ENCODE measurements around the gene TBC1D2. TPM values are rescaled to one million over a fixed set of nuclear protein-coding genes. Genes with fewer than 3 reads are reported as not detected.
A peak's percentile ranks its signal among the peaks of the same experiment; 100 is the strongest.

Gene TBC1D2
- total RNA-seq, 1 experiment from 2014 or later = 1.5 TPM

DNA sequence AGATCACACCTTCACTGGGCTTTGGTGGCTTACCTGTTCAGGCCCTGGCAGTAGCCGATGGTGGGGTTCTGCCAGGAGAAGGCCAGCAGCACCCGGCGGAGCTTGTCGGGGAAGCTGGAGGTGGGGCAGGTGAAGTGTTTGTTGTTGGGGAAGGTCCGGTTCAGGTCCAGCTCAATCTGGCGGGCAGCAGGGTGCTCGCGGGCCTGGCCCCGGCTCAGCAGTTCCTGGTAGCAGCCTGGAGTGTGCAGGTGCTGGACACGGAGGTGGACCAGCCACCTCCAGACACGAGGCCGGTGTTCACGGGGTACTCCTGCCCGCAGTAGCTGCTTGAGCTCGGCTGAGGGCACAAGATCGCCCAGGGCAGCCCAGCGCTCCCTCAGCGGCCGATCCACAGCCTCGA lies 46.8 kb downstream of the TBC1D2 start:
- in situ Hi-C loops (cut with HindIII; ENCODE audit: low pct_unique_long_range_greater_than_20kb, low sequenced_read_pairs) = no loop called here
- DNase-seq (ENCODE audit: low read depth, low spot score) = no peak

DNA sequence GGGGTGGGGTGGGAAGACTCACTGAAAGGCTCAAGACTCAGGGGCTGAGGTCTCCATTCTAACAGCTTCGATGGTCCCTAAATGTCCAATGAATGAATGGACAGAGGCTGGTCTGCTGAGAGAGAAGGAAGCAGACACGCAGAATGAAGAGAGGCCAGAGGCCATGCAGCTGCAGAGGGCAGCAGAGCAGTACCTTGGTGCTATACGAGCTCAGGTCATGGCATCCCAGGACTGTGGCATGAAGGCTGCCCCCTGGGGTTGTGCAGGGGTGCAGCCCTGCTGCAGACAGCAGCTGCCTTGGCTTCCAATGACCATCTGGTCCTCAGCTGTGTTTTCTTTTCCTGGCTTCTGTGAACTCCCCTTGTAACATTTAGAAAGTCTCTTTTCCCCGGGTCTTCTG lies 47.8 kb downstream of the TBC1D2 start:
- no peak for DNase-seq (ENCODE audit: low read depth, low spot score)
- in situ Hi-C loops (cut with HindIII; ENCODE audit: low pct_unique_long_range_greater_than_20kb, low sequenced_read_pairs) = no loop called here

DNA sequence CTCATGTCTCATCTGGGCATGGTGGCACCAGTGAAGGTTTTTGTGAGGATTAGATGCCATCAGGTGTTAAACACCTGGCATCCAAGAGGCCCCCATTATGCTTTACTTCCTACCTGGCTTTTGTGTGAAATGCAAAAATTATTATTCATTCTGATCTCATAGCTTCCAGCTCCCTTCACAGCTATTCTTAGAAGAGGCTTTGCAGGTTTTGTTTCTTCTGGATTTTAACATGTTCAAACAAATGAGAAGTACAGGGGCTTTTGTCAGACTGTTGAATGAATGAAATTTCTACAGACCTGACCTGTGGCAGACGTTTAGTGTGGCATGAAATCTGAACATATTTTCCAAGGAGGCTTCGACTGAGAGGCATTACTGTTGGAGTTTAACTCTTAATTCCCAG lies 48.7 kb downstream of the TBC1D2 start:
- in situ Hi-C loops (cut with HindIII; ENCODE audit: low pct_unique_long_range_greater_than_20kb, low sequenced_read_pairs) = no loop called here
- no peak for DNase-seq (ENCODE audit: low read depth, low spot score)

DNA sequence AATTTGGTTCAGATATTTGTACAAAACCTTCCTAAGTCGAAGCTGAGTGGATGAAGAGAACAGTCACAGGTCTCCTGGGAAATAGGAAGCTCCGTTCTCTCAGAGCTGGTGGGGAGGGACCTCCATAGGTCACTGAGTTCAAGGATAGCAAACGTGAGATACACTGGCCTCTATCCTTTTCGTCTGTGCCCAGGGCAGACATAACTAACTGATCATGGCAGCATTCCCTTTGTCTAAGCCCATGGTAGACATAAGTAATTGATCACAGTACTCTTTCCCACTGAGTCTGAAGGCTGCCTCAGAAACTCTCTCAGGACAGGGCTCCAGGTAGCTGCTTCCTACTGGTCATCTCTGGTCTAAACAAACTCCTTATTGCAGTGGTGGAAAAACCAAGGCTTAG lies 50.8 kb downstream of the TBC1D2 start:
- DNase-seq (ENCODE audit: low read depth, low spot score) = no peak
- in situ Hi-C loops (cut with HindIII; ENCODE audit: low pct_unique_long_range_greater_than_20kb, low sequenced_read_pairs) = no loop called here

DNA sequence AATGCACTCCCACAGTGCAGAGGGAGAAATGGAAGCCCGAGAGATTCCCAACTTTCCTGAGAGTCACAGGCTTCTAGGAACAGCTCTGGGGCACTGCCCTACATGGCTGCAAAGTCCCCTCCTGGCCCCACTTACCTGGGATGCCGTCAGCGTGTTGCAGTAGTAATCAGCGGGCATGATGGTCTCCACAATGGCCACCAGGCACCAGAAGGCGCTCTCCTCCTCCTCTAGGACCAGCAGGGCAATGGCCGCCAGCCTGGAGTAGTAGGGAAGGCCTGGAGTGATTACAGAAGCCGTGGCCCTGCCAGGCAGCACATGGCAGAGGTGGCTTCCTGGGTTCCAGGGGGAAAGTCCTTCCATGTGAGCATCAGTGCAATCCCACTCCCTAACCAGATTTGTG lies 52.3 kb downstream of the TBC1D2 start:
- in situ Hi-C loops (cut with HindIII; ENCODE audit: low pct_unique_long_range_greater_than_20kb, low sequenced_read_pairs) = no loop called here
- no peak for DNase-seq (ENCODE audit: low read depth, low spot score)

DNA sequence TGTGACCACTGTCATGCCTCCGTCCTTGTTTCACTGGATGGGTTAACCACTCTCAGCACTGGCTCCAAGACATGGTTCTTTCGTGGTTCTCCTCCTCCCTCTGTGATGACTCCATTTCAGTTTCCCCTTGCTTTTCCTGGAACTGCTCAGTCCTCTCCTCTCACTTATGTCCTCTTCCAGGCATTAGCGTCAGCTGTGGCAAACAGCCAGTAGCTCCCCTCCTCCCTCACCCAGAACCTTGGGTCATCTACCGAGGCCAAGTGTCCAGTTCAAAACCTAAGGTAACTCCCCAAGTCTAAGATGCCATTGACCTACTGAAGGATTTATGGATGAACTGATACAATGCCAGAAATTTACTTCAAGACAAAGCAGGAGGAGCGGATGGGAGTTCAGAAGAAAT lies 53.2 kb downstream of the TBC1D2 start:
- in situ Hi-C loops (cut with HindIII; ENCODE audit: low pct_unique_long_range_greater_than_20kb, low sequenced_read_pairs) = no loop called here
- DNase-seq (ENCODE audit: low read depth, low spot score) = no peak

DNA sequence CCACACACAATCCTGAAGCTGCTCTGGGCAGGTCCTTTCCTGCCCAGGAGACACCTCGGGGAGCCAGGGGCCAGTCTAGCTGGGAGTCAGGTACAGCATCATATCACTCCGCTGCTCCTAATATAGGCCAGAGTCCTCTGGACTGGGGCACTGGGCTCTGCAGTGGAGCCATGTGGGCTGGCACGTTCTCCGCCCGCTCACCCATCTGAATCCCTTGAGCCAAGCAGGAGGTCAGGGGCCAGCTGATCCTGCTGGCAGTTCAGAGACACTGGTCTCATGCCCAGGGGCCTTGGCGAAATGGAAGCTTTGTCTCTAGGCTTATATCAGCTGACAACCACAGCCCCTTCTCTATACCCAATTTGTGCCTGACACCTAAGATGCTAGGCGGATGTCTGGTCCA lies 53.7 kb downstream of the TBC1D2 start:
- in situ Hi-C loops (cut with HindIII; ENCODE audit: low pct_unique_long_range_greater_than_20kb, low sequenced_read_pairs) = no loop called here
- DNase-seq (ENCODE audit: low read depth, low spot score) = no peak

DNA sequence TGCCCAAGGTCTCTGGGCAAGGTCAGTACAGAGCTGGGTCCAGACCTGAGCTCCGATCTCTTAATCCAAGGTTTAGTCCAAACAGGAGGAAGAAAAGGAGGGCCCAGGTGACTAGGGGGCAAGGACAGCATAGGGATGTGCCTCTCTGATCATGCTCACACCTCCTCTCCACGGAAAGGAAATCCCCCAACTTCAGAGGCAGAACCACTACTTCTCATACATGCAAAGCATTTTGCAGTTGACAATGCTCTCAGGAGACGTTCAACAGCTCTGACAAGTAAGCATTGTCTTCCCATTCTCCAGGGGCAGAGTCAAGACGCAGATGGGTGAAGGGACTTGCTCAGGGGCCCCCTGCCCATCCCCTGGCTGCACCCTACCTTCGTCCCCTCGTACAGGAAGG lies 54.3 kb downstream of the TBC1D2 start:
- in situ Hi-C loops (cut with HindIII; ENCODE audit: low pct_unique_long_range_greater_than_20kb, low sequenced_read_pairs) = no loop called here
- DNase-seq (ENCODE audit: low read depth, low spot score) = no peak

DNA sequence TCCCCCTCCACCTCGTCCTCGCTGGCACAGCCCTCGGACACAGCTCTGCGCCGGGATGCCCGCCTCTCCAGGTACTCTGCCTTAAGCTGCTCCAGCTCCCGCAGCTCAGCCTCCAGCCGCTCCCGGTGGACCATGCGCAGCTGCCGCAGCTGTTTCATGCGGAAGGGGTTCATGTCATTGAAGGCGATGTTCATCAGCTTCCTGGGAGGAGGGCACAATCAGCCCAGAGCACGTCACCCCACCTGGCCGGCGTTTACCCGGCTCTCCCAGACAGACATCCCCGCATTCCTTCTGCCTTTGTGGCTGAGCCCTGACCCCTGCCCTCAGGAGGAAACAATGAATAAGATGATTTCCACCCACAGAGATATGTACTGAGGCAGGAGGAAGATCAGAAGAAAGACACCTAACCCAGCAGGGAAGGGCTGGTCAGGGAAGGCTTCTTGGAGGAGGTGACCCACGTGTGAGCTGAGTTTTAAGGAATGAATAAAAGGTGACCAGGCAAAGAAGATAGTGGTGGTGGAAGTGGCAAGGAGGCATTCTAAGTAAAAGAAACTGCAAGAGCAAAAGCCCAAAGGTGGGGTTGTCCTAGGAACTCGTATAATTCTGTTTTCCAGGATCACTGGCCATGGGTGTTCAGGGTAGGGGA lies 55.9 kb downstream of the TBC1D2 start:
- in situ Hi-C loops (cut with HindIII; ENCODE audit: low pct_unique_long_range_greater_than_20kb, low sequenced_read_pairs) = no loop called here
- DNase-seq (ENCODE audit: low read depth, low spot score) = no peak

DNA sequence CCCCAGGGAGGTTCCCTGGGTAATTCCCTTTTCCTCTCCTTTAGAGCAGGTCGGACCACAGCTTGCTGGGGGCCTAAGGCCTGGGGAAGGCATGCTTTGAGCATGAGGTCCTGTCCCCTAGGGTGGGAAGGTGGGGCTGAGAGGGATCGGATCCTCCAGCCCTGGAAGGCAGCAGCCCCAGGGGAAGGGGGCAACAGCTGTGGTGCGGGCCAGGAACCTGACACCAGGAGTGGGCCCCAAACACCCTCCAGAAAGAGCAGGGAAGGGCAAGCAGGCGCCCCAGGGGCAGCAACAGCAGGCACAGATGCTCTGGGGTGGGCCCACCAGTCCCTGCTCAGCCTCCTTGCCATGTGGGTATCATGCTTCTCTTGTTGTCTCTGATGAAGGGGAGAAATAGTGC lies 59.8 kb downstream of the TBC1D2 start:
- no peak for DNase-seq (ENCODE audit: low read depth, low spot score)
- in situ Hi-C loops (cut with HindIII; ENCODE audit: low pct_unique_long_range_greater_than_20kb, low sequenced_read_pairs) = no loop called here

DNA sequence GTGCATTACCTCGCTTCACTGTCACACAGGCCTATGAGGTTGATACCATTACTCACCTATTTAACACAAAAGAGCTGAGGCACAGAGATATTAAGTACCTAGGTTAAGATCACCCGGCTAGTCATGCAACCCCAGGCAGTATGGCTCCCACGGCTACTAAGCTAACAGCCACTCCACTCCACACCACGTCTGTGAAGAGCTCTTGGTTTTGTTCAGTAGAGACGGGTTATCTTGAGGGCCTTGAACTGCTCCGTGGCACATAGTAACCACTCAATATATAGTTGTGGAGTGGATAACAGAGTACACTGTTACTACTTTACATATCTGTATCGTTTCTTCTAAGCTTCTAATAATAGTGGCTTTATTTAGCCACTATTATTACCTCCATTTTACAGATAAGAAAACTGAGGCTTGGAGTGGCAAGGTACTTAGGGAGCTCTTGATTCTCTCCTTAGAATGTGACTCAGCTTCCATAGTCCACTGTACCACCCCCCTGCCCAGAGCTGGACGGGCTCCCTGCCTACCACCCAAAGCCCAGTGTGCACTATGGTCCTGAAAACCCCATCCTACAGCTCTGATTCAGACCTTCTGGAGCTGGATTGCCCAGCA lies 62.0 kb downstream of the TBC1D2 start:
- in situ Hi-C loops (cut with HindIII; ENCODE audit: low pct_unique_long_range_greater_than_20kb, low sequenced_read_pairs) = no loop called here
- no peak for DNase-seq (ENCODE audit: low read depth, low spot score)

DNA sequence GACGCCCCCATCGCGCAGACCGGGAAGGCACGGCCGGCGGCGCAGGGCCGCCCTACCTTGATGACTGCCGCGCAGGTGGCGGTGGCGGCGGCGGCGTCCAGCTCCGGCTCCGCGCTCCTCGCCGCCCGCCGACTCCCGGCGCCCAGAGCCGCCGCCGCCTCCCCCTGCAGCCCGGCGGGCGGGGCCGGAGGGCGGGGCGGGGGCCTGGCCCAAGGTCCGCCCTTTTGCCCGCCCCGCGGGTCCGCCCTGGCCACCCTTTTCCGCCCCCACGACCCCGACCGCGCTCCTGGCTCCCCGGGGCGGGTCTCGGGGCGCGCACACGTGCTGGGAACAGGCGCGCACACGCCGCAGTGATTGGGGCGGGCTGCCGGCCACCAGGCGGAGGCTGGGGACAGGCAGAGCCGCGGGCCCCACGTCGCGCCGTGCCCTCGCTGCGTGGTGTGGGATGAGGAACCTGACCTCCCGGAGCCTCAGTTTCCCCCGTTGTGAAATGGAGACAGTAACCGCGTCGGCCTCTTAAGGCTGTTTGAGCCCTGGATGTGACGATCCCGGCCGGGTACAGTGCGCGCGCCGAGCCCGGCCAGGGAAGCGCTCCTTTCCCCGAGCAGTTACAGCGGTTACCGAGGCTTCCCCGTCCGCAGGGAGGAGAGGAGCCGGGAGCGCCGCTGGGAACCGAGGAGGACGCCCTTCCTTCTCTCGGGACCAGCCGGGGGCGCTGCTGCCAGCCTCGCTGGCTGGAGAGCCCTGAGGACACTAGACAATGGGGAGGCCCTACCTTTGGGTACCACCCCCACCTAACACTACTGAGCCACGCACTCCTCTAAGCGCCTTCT lies 62.7 kb downstream of the TBC1D2 start, which contains the start of gene CORO2A:
Gene CORO2A, minus strand, starts transcription at position 135 of the 833 bp plus-strand sequence. CDS start 34,977 bp downstream, outside the sequence.
- in situ Hi-C loops (cut with HindIII; ENCODE audit: low pct_unique_long_range_greater_than_20kb, low sequenced_read_pairs) = no loop called here

DNA sequence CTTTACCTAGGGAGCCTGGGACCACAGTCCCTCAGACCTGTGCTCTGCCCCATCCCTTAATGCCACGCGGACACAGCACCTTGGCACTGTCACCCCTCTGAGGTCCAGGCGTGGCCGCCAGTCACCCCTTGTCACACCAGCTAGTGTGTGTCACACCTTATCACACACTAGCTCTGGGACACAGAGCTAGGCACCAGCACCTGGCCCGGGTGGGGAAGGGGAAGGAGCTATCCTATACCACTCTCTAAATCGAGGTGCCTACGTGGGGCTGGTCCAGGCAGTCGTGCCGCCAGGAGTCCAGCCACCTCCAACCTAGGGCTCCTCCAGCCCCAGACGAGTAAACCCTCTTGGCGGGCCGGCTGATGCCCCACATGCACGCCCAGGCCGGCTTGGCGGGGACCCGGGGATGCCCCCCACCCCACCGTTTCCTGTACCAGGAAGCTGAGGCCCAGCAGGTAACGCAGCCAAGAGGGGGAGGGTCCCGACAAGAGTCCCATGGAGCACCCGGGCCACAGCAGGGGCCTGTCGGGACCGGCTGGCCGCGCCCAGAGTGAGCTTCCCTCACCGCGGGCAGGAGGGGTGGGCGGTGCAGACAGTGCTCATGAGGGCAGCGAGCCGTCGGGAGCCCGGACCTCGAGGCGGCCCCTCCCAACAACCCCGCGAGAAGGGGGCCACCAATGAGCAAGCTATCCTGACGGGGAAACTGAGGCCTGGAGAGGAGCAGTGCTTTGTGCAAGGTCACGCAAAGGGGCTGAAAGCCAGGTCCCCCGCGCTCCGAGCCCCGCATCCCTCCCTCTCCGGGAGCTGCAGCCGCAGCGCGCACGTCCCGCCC lies 63.6 kb downstream of the TBC1D2 start:
- no peak for DNase-seq (ENCODE audit: low read depth, low spot score)
- in situ Hi-C loops (cut with HindIII; ENCODE audit: low pct_unique_long_range_greater_than_20kb, low sequenced_read_pairs) = no loop called here

More for the DNA sequence above, 62.7 kb downstream of the TBC1D2 start, which contains the start of gene CORO2A:
- peak; percentile 59 for DNase-seq (ENCODE audit: low read depth, low spot score)

DNA sequence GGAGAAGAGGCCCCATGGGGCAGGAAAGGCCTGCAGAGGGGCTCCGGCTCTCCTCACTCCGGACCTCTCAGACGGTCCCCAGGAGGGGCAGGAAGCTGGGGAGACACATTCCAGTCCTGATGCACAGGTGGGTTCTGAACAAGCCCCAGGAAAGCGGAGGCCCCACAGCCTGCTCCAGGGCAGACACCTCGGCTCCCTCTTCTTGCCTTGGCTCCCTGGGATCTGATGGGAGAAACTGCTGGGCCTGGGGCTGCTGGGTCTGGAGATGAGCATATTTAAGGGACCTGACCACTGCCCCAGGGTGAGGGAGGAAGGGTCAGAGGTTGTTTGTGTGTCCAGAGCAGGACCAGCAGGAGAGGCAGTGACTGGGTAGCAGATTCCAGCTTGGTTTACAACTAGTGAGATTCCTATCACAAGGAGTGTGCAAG lies 64.3 kb downstream of the TBC1D2 start:
- in situ Hi-C loops (cut with HindIII; ENCODE audit: low pct_unique_long_range_greater_than_20kb, low sequenced_read_pairs) = no loop called here
- DNase-seq (ENCODE audit: low read depth, low spot score) = no peak

DNA sequence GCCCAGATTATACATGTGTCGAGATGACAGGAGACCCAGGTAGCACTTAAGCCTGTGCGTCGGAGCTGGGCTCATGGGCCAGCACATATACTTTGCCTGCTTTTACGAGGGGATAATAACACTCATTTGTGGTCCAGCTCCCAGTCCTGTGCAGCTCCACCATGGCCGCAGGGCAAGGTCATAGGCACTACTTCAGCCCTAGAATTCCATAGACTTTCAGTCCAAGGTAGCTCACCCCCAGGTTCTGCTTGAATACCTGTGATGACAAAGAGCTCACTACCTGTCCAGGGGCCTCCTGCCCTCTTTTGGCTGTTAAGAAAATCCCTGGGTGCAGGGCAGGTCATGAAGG lies 64.7 kb downstream of the TBC1D2 start:
- in situ Hi-C loops (cut with HindIII; ENCODE audit: low pct_unique_long_range_greater_than_20kb, low sequenced_read_pairs) = no loop called here
- no peak for DNase-seq (ENCODE audit: low read depth, low spot score)

DNA sequence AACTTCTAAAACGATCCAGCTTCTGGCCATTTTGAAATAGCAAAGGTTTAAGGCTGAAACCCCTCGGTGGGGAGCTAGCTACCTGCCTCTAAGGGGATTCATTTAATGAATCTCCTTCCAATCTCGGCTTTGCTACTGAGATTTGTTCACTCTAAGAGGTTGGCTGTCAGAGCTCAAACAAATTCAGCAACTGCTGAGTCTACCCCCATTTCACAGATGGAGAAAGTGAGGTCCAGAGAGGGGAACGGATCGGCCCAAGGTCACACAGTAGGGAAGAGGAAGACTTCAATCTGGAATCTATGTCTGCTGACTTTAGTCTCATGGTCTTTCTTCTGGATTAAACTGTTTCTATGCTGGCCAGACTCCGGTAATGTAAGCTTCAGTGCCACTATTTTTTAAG lies 66.0 kb downstream of the TBC1D2 start:
- DNase-seq (ENCODE audit: low read depth, low spot score) = no peak
- in situ Hi-C loops (cut with HindIII; ENCODE audit: low pct_unique_long_range_greater_than_20kb, low sequenced_read_pairs) = no loop called here

DNA sequence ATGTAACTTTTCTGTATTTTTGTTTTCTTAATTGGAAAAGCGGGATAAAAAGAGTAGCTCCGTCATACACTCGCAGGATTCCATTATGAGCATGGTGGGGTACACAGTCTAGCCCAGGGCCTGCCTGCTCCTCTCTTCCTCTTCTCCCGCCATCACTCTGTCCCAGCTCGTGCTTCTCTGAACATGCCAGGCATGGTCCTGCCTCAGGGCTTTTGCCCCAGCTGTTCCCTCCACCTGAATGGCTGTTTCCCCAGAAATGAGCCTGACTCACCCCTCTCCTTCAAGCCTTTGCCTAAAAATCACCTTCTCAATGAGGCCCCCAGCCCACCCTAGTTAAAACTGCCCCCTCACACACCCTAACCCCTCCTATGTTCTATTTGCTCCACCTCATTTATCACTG lies 67.5 kb downstream of the TBC1D2 start:
- in situ Hi-C loops (cut with HindIII; ENCODE audit: low pct_unique_long_range_greater_than_20kb, low sequenced_read_pairs) = no loop called here

DNA sequence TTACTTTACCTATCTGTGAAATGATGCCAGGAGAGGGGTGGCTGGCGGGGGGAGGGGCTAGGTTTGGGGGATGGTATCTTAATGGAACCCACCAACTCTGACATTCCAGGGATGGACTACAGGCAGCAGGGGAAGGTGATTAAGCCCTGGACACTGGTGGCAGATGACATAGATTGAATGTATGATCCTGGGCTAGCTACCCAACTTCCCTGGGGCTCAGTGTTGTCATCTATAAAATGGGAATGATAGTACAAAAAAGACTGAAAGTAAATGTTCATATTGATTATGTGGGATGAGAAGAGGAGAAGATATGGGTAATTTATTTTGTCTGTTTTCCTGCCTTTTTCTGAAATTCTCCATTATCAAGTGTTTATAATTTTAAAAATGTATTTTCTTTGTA lies 69.2 kb downstream of the TBC1D2 start:
- in situ Hi-C loops (cut with HindIII; ENCODE audit: low pct_unique_long_range_greater_than_20kb, low sequenced_read_pairs) = no loop called here
- no peak for DNase-seq (ENCODE audit: low read depth, low spot score)

More for the DNA sequence above, 67.5 kb downstream of the TBC1D2 start:
- DNase-seq (ENCODE audit: low read depth, low spot score) = no peak

All from SK-MEL-5 (cell line).